Liver (tissue), 3 donors: ENCODE measurements around the gene ALG10.
"Not testable (repeated sequence)": the region's sequence is repeated elsewhere in the genome, so short reads cannot be mapped to it uniquely, and the experiment has no call there.

Experiments
- CTCF ChIP-seq: fragments of 150-350 bp; IDR thresholded peaks from 2 replicates; pipeline ENCODE4 v1.5.1; 2017; ENCODE audit warnings: improper control_type of control experiment, low read depth, low read length; ENCODE audit not compliant: missing input control
- FOXA1 ChIP-seq: IDR thresholded peaks from 2 replicates; pipeline ENCODE4 v1.6.1; 2016; ENCODE audit warnings: antibody characterized with exemption
- GABPA ChIP-seq, 2 donors: IDR thresholded peaks in 1 of 2; conservative IDR thresholded peaks in 1 of 2; 2 replicates each; pipeline ENCODE4 v1.6.1; 2016; ENCODE audit warnings: antibody characterized with exemption in 2 of 2, mild to moderate bottlenecking in 1 of 2, moderate library complexity in 1 of 2
- HNF4A ChIP-seq, 2 donors: conservative IDR thresholded peaks; 2 replicates each; pipeline ENCODE4 v1.6.1; 2016; ENCODE audit warnings: antibody characterized with exemption in 2 of 2, mild to moderate bottlenecking in 2 of 2
- REST ChIP-seq: IDR thresholded peaks from 2 replicates; pipeline ENCODE4 v1.6.1; 2016; ENCODE audit warnings: antibody characterized with exemption, mild to moderate bottlenecking
- RXRA ChIP-seq, 2 donors: IDR thresholded peaks; 2 replicates each; pipeline ENCODE4 v1.6.1; 2017 to 2018; ENCODE audit warnings: antibody characterized with exemption in 2 of 2, mild to moderate bottlenecking in 1 of 2
- SP1 ChIP-seq: IDR thresholded peaks from 2 replicates; pipeline ENCODE4 v1.6.1; 2018; ENCODE audit warnings: antibody characterized with exemption, mild to moderate bottlenecking
- TAF1 ChIP-seq: conservative IDR thresholded peaks from 2 replicates; pipeline ENCODE4 v1.6.1; 2016; ENCODE audit warnings: antibody characterized with exemption, mild to moderate bottlenecking
- ZBTB33 ChIP-seq: IDR thresholded peaks from 2 replicates; pipeline ENCODE4 v1.6.1; 2016; ENCODE audit warnings: antibody characterized with exemption
- donor health status: healthy.
- donor health status: healthy.

GRCh38 chr12:34047855-34048254, 25.6 kb downstream of the ALG10 start:
- TF ChIP-seq CTCF; ZBTB33; GABPA (IDR thresholded peaks at IDR 0.05 in 1 of 2, conservative IDR thresholded peaks at IDR 0.05 in 1 of 2); SP1; TAF1; REST; FOXA1; RXRA (IDR thresholded peaks at IDR 0.05): not testable (repeated sequence)
- TF ChIP-seq HNF4A (conservative IDR thresholded peaks at IDR 0.05): peak; percentile 39 to 49
